Stimulated activated CD8-positive, alpha-beta memory T cell treated with anti-CD3 and anti-CD28 coated beads, Interleukin-12 subunit alpha, Interleukin-12 subunit beta, amount 100 ng/mL, for 4 hours (primary cell): ENCODE measurements around the gene ANKRD13D.
A peak's percentile ranks its signal among the peaks of the same experiment; 100 is the strongest.

Source experiments
- DNase-seq: peaks from one replicate; pipeline ENCODE4 v3.0.0-alpha.2; 2020; ENCODE audit warnings: low read depth

Gene ANKRD13D

DNA sequence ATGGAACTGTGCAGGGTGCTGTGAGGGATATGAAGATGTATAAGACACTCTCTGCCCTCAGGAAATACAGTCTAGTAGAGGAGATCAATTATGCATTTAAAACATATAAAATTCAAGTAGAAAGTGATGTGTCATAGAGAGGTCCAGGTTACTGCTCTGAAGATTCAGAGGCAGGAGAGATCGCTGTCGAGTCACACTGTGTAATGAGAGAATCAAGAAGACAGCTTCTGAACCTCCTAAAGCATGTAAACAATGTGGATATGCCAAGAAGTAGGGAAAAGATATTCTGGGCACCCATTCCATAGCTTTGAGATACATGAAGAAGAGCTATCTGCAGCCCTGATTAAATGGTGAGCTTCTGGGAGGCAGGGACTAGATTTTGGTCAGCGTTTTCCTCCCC lies 30.9 kb downstream of the ANKRD13D start:
- no peak for DNase-seq

DNA sequence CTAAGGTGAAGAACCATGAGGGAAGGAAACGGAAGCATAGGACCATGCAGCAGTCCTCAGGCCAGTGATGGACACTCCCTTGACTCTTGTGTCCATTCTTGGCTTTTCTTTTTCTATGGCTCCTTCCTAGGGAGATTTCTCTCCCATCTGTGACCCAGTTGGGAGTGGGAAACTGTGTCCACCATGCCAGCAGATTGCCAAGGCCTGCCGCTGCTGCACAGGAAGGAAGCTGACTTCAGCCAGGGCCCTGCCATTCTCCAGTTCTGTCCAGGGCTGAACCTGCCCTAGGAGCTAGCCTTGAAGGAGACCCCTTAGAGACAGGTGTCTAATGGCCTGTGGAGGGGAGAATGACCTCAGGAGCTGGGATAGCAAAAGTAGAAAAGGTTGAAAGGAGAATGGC lies 31.6 kb downstream of the ANKRD13D start:
- no peak for DNase-seq

DNA sequence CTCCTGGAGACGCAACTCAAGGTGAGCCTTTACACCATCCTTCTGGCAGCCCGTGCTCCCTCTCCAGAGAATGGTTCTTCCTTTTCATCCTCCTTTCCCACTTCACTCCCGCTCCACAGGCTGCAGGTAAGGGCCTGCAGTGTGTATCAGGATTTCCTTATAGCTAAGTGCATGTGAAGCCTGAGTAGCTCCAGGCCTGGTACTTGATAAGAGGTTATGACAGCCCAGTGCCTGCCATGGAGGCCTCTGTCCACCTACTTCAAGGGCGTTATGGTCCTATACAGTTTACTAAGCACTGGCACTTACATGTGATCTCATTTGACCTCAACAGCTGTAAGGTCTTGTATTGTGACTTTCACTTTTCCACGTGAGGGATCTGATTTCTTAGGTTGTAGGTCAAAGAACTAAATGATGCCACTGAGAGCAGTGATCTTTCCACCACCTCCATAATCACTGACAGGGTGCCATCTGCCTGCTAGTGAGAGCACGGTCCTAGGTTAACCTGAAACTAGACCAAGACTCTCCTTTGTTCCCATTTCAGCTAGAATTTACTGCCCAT lies 32.3 kb downstream of the ANKRD13D start:
- DNase-seq, result no peak

DNA sequence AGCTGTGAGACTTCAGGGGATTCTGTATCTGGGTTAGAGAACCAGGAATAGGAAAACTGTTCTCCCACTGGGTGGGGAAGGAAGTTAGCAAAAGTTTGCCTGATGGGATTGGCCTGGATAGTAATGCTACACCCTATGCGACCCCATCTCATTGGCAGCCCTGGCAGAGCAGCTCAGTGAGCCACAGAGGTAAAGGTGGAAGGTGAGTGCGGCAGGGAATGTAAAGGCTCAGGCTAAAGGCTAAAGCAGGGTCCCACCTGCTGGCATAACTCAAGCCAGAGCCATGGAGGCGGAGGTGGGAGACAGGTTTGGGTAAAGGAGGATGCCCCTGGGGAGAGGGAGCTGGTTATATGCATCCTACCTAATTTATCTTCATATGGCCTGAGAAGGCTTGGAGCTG lies 32.9 kb downstream of the ANKRD13D start:
- DNase-seq, result no peak

DNA sequence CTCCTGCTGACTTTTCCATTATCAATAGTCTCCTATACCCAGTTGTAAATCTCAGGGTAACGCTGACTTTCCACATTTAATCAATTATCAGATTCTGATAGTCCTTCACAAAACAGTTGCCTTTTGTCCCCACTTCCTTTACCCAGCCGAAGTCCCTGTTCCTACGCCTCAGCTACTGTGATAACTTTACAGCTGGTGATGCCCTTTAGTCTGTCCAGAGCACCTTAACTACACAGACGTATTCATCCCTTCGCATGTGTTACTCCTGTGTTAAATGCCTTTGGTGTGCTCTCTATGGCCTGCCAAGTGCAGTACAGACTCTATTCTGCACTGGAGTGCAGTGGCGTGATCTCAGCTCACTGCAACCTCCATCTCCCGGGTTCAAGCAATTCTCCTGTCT lies 34.4 kb downstream of the ANKRD13D start:
- DNase-seq, result no peak

DNA sequence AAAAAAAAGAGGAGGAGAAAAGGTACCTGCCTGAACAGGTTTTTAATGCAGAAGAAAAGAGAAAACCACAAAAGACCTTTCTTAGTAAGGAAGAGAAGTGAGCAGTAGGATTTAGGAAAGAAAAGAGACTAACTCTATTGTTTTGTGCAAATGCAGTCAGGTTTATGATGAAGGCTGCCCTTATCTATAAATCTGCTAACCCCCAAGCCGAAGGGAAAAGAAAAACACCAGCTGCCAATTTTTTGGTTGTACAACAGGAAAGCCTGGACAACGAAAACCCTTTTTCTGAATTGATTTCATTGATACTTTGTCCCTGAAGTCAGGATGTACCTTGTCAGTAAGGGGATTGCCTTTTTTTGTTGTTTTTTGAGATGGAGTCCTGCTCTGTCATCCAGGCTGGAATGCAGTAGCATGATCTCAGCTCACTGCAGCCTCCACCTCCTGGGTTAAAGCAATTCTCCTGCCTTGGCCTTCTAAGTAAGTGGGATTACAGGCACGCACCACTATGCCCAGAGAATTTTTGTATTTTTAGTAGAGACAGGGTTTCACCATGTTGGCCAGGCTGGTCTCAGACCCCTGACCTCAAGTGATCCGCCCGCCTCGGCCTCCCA lies 43.1 kb downstream of the ANKRD13D start:
- DNase-seq, result no peak

DNA sequence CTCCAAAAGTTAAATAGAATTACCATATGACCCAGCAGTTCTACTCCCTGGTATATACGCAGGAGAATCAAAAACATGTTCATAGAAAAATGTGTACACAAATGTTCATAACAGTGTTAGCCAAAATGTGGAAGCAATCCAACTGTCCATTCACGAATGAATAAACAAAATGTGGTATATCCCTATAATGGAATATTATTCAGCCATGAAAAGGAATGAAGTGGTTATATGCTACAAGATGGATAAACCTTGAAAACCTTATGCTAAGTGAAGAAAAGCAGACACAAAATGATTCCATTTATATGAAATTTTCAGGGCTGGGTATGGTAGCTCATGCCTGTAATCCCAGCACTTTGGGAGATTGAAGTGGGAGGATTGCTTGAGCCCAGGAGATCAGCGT lies 48.2 kb downstream of the ANKRD13D start:
- DNase-seq, result no peak

DNA sequence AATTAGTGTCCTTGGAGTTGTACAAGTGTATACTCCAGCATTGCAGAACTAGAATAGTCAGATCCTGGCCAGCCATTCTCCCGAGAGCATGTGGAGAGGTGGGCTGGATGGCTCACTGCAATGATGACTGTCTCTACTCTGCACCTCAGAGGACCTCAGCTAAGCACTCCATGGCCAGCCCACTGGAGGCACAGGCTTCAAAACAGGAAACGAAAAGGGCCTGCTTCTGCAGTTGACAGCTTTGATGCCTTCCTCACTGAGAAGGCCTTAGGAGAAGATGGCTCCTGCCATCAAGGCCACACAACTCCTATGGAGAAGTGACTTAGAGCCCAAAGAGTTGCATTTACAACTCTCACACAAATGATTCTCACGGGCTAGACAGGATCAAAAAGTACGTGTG lies 55.2 kb downstream of the ANKRD13D start:
- DNase-seq, result no peak

DNA sequence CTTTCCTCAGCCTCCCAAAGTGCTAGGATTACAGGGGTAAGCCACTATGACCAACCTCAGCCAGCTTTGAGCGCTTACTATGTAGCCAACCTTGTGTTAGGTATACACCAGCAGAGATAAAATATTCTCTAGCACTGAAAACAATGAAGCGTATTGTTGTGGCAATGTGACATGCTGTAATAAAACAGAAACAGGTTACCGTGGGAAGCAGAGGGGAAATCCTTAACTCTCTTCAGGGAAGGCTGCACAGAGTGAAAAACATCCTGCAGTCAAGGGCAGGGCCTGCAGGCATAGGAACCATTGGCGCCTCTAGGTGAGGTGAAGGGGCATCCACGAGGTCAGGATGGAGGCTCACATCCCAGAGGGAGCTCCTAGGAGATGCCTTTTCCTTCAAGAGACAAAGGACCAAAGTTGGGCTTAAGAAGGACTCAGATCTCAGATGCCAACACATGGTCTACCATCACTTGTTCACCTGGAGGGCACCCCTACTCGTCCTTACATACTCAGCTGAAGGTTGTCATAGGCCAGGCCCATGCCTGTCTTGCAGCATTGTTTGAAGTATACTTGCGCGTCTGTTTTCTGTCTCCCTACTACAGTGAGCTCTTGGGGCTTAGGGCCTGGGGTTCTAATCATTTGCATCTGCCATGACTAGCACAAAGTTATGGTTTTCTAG lies 56.3 kb downstream of the ANKRD13D start:
- DNase-seq, result no peak

DNA sequence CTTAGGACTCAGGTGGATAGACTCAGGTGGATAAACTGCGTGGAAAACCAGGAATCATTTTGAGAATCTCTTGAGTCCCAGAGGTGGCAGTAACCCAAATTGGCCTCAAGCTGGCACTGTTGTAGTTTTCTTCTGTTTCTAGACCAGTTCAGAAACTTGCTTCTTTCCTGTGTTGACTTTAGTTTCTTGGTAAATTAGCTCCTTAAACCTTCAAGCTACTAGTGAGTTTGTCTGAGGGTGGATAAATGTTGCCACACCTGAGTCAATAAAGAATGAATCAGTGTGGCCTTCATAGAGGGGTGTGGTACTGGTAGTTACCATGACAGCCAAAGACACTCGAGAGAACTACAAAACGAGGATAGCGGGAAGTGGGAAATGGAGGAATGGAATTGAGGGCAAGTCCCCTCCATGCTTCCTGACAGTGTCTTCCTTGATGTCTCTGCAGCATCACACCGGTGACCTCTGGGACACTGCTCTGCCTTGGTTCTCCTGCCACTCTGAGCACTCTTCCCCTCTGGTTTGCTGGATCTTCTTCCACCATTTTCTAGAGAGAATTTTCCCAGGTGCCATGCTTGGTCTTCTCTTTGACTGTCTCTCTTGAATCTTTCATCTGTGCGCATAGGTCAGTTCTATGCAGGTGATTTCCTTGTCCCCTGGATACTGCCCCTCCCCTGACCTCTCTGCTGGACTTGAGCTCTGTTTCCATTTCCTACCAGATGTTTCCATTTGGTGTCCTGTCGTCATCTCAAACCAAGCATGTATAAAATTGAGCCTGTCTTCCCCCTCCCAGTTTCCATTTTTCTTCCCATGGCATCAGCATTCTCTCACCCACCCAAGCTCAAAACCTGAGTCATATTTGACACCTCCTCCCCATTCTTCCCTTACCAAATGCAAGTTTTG lies 57.1 kb downstream of the ANKRD13D start:
- DNase-seq, result no peak

DNA sequence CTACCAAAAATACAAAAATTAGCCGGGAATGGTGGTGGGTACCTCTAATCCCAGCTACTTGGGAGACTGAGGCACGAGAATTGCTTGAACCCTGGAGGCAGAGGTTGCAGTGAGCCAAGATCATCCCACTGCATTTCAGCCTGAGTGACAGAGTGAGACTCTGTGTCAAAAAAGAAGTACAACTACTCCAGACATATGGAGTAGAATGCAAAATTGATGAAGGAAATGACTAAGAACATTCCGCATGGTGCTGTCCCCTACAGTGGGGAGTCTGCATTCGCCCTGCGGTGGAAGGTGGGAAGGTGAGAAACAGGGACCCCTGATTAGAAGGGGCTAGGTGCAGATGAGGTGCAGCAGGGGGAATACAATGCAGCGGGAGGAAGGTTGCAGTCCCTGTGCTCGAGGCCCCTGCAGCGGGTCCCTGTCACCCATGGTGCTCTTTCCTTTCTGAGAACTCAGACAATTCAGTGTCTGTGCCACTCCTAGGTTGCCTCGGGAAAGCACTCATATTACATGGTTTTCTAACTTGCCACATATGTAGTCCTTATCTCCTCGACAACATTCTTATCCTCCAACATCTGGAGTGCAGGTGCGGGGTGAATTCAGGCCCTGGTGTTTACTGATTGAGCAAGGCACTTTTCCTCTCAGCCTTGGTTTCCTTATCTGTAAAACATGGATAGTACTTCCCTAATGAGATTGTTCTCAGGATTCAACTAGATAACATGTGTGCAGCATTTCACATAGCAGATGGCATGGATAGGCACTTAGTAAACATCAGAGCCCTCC lies 59.1 kb downstream of the ANKRD13D start:
- DNase-seq, result no peak

DNA sequence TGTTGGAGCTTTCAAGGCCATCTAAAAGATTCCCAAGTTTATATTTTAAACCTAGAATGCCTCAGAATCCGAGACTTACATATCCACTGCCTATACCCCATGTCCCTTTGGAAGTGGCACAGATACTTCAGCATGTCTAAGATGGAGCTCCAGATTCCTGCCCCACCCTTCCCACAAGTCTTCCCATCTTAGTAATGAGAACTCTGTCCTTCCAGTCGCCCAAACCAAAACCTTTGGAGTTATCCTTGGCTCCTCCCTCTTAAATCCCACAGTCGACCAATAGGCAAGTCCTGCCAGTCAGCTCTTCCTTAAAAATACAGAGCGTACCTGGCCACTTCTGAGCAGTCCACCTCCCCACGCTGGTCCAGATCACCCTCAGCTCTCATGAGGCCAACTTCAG lies 59.9 kb downstream of the ANKRD13D start:
- no peak for DNase-seq

DNA sequence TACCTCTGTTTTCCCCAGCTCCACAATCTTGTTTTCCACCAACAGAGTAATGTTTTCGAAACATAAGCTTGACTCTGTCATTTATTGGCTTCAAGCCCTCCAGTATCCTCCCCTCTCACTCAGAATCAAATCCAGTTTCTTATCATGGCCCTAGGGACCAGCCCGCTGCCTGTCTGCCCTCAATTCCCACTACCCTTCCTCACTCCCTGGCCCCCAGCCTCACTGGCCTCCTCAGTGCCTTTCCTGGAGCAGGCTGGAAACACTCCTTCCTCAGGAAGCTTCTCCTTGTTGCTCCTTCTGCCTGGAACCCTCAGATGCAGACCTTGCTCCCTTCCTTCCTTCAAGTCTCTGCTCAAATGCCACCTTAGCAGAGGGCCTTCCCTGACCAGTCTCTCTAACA lies 60.4 kb downstream of the ANKRD13D start:
- DNase-seq, result no peak

DNA sequence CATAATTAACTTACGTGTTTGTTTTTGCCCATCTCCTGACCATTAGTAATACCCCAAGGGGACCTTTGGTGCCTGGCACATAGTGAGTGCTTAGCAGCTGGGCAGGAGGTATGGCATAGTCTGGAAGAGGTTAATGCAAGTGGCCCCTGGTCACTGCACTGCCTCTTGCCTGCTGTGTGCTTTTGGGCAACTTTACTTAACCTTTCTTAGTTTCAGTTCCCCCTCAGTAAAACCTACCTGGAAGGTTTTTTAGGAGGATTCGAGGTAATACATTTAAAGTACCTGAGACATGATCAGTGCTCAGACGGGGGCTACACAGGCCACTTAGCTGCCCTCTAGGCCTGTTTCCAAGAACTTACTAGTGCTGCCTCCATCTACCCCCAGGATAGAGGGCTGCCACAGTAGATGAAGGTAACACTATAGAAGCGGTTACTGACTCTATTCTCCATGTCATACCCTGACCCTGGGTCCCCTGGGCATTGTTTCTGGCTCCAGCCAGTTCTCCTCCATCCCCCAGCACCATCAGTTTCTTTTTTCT lies 60.9 kb downstream of the ANKRD13D start:
- DNase-seq, result no peak

DNA sequence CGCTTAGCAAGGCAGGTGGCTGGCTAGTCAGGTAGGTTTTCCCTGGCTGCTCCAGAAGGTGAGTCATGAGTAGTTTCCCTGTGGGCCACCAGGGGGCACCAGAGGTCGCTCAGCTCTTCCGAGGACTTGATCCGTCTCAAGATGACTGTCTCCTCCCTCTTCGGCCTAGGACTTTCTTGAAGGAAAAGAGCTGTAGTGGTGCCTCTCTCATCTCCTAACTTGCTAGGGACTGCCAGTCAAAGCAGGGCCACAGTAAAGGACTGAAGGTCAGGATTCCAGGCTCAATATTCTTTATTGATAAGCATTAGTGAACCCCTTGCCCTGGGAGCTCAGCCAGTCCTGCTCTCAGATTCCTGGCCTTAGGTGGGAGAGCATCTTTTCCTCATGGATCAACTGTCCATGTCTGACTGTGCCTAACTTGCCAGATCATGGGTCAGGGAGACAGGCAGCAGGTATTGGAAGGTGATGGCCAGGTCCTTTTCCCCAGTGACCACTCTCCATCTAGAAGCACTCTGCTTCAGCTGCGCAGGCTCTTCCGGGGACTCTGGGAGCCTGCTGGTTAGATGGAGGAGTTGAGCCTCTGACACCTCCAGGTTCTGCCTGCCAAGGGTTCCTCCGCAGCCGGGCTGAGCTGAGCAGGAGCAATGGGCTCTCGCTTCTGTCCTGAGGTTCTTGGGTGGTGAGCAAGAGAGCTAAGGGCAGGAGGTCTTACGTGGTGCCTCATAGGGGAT lies 62.3 kb downstream of the ANKRD13D start:
- DNase-seq, result peak; percentile 39
